NCI-H2196 (cell line): ENCODE results near the gene TMEM165.

ENCODE experiments used
- DNase-seq: peaks from one replicate; lab custom pipeline; 2025; ENCODE audit not compliant: unreplicated experiment; lab: John Stamatoyannopoulos, UW

The TMEM165 gene

DNA sequence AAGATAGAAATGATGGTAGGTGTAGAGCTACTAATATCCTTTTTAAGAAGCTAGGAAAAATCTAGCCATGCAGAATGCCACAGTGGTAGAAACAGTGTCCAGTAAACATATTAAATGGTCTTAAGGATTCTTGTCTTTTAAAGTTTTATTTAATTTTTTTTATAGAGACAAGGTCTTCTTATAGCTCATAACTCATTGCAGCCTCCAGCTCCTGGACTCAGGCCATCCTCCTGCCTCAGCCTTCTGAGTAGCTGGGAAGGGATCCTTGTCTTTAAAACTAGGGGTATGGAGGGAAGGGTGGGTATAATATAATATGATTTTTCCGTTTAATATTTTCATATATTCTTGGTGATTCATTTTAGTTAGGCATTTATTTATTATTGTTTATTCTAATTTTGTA lies 3.8 kb downstream of the TMEM165 start:
- no peak for DNase-seq

DNA sequence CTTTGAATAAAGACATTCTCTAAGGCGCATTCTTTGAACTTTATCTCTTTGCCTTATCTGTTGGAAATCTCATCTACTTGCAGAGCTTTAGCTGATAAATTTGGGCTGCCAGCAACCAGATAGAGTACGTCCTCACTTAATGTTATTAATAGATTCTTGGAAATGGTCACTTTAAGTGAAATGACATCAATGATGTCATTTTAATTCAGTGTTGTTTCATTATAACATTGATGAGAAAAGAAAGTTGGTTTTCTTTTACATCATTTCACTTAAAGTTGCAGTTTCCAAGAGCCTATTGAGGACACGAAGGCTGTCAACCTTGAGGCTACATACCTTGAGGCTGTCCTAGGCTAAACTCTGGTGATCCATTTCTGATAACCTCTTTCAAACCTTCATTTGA lies 9.3 kb downstream of the TMEM165 start:
- DNase-seq: no peak

DNA sequence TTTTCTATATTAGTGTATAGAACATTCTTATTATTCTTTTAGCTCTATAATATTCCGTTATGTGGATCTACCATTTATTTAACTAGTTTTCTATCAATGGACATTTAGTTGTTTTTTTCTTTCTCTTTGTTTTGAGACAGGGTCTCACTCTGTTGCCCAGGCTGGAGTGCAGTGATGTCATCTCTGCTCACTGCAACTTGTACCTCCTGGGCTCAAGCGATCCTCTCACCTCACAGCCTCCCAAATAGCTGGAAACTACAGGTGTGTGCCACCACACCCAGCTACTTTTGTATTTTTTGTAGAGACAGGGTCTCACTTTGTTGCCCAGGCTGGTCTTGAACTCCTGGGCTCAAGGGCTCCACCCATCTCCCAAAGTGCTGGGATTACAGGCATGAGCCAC lies 10.8 kb downstream of the TMEM165 start:
- DNase-seq: no peak

DNA sequence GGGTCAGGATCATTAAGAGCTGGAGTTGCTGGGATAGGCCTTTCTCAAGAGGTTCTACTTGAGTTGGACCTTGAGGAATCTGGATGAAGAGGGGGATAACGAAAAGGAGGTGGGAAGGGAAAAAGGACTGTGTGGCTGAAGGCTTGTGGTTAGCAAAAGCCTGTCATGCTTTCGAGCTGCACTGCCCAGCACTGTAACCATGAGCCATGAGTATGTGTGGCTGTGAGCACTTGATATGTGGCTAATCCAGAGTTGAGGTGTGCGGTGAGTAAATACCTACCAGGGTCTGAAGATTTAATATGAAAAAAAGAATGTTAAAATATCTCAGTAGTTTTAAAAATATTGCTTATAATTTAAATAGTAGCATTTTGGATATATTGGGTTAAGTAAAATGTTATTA lies 11.4 kb downstream of the TMEM165 start:
- DNase-seq: no peak

GRCh38 chr4:55407764-55408163 lies 12.0 kb downstream of the TMEM165 start:
- DNase-seq: no peak

DNA sequence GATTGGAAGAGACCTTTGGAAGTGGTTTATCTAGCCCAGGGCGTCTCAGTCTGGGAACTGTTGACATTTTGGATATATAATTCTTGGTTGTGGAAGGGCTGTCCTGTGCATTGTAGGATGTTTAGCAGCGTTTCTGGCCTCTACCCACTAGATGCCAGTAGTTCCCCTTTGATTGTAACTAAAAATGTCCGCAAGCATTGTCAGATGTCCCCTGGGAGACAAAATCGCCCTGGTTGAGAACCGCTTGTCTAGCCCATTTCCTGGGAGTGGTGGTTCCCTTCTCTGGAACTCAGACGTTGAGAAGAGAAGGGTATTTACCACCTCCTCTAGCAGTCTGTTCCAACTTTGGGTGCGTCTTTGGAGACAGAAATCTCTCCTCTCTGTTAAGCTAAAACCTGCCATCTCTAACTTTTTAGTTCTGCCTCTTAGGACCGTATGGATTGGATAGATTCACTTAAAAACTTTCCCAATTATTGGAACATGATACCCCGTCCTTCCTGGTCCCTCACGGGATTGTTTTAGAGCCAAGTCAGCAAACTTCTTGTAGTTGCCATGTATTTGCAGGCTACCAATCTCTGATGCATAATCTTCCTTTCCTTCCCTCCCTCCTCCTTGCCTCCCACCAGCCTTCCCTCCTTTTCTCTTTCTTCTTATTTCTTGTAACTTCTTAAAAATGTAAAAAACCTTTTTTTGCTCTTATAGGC lies 13.9 kb downstream of the TMEM165 start:
- no peak for DNase-seq

- no peak for DNase-seq
Measured at GRCh38 chr4:55410431-55410830, 14.7 kb downstream of the TMEM165 start.

DNA sequence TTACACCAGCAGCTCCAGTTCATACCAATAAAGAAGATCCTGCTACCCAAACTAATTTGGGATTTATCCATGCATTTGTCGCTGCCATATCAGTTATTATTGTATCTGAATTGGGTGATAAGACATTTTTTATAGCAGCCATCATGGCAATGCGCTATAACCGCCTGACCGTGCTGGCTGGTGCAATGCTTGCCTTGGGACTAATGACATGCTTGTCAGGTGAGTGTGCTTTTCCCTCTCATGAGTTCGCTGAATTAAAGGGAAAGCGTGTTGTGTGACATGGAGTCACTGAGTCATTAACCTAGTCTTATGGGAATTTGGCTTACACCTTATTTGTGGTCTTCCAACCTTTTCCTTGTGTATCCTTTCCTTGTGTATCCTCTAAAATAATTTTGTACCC lies 15.9 kb downstream of the TMEM165 start:
- no peak for DNase-seq

GRCh38 chr4:55416176-55416575 lies 20.4 kb downstream of the TMEM165 start:
- DNase-seq: no peak

DNA sequence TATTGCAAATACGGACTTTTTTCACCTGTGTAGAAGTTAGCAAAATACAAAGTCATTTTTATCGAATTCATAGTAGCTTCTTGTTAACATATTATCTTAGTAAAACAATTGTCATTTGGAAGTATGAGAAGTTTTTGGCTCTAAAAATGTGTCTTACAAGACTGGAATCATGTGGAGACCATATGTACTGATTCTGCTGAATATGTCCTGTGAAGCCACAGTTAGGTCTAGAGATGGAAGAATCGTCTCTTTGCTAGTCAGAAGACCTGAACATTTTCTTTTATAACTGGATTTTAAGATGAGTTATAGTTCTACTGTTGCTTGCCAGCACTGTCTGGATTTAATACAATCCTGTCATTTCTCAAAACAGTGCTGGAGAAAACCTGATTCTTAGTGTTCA lies 29.0 kb downstream of the TMEM165 start:
- no peak for DNase-seq

DNA sequence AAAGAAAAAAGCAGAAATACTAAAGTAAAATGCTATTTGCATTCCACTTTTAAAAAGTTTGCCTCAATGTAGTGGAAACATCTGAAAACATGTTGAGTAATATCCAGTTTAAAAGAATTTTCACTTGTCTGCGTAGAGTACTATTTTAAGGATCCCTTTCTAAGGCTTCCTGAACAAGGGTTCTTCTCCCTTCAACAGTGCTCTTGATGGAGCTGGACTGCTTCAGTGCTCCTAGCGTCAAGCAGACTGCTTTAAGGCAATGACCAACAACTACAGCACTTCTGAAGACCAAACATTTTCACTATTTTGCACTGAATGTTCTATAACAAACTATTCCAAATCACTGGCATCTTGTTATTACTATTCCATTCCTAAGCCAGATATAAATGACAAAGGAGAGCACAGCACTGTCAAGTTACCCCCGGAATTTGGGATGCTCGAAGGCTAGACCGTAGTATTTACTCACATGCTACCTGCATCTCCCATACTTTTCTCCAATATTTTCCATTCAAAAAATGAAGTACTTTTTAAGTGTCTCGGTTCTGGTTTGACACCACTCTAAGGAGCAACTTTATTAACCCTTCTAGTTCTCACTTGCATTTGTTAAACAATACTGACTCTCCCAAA lies 36.1 kb downstream of the TMEM165 start:
- DNase-seq: no peak

DNA sequence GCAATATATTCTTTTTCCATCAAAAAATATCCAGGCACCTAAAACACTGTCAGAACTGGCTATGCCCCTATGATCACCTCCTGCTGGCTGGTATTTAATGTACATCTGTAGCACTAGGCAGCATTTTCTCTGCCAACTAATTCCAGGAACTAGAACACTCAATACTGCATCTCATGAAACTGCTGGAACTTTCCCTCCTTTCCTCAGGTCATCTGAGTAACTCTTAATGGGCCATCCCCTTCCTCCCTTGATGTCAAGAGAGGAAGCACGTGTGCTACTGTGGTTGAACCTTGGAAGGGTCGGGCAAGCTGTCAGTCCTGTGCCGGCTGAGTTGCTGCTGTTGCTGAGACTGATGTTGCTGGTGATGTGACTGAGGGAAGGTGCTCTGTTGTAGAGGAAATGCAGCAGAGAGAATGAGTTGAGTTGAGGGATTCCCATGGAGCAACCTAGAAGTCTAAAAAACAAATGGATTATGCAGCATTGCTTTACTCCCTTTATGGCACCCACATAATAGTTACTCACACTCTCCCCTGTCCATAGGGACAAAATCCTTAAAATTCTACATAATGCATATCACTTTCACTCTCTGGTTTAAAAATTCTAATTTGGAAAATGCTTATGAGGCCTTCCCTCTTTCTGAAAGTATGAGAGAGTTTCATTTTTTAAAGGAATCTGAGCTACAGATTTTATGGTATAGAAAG lies 39.5 kb downstream of the TMEM165 start:
- no peak for DNase-seq

- no peak for DNase-seq
Measured at GRCh38 chr4:55437356-55437796, 41.6 kb downstream of the TMEM165 start.

- DNase-seq: no peak
Measured at GRCh38 chr4:55437823-55438222, 42.1 kb downstream of the TMEM165 start.

DNA sequence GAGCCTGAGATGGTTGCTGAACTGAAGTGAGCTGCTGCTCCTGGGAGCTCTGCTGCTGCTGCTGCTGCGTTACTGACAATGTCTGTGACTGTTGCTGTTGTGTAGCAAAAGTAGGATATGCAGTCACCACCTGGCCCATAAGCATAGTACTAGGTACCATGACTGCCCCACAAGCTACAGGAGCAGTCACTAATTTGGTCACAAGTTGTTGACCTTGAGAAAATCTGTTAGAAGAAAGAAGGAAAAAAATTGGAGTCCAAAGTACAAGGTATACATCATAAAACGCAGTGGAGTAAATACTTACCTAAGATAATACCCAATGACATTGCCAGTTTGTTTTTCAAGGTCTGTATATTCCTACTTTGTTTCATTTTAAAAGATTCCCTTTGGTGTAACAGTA lies 42.6 kb downstream of the TMEM165 start:
- DNase-seq: no peak

- no peak for DNase-seq
Measured at GRCh38 chr4:55439023-55439422, 43.3 kb downstream of the TMEM165 start.

DNA sequence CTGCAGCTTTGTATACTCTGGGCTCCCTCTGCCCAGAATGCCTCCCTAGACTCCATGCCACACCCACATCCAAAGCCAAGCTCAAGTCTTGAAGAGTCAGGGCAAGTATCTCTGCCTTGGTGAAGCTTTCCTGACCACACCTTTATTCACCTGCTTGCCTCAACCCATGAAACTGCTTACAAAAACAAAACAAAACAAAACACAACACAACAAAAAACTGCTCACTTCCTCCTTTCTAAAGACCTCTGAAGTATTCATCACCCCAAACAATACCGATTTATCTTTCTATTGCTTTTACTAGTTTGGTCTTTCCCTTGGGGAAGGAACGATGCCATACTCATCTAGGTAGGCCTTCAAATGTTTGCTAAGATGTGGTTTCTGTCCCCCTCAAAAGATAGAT lies 45.0 kb downstream of the TMEM165 start:
- DNase-seq: no peak

GRCh38 chr4:55442541-55442940 lies 46.8 kb downstream of the TMEM165 start:
- DNase-seq: no peak

GRCh38 chr4:55444827-55445226 lies 49.1 kb downstream of the TMEM165 start:
- peak; percentile 7 for DNase-seq

- no peak for DNase-seq
Measured at GRCh38 chr4:55445921-55446577, 50.3 kb downstream of the TMEM165 start.

DNA sequence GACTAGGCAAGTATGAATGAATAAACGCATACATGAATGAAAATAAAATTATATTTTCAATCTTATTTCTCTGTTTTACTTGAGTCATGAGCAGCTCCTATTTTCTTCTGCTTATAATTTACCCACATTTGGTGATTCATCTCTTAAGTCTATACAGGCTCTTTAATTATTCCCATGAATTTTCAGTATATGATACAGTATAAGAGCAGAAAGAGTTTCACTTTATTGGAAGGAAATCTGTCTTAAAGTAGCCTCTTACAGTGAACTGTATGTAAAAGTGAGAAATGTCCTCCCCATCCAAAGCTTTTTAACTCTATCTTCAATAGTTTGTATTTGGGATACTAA lies 50.8 kb downstream of the TMEM165 start:
- DNase-seq: no peak
